Measurements from ENCODE around the gene PGM2.

GRCh38 chr4:37835031-37835430, 8.5 kb downstream of the PGM2 start:
- no peak for TF ChIP-seq CTCF (IDR thresholded peaks at IDR 0.05)
- TF ChIP-seq EP300 (IDR thresholded peaks at IDR 0.05): no peak

All from tibial nerve (tissue), 4 donors.